COLO829 (cell line): ENCODE results near the gene GLTPD2.

Source experiments
- DNase-seq: peaks from one replicate; pipeline ENCODE4 v3.0.0; 2012; ENCODE audit warnings: low spot score

Gene GLTPD2

GRCh38 chr17:4788807-4789700, at the start of gene GLTPD2:
Gene GLTPD2 (plus strand): TSS chr17:4788964. CDS start chr17:4789012, 48 bp downstream.
- DNase-seq = no peak

GRCh38 chr17:4739122-4740024, 49.4 kb upstream of the GLTPD2 start, which contains the start of the genes CXCL16 and ZMYND15:
Gene CXCL16 (minus strand): TSS chr17:4739928. CDS start chr17:4739339, 589 bp downstream.
Gene ZMYND15 (plus strand): TSS chr17:4739833. CDS start chr17:4740549, 716 bp downstream.
- DNase-seq = peak; percentile 27

GRCh38 chr17:4740025-4740351, 48.8 kb upstream of the GLTPD2 start:
- no peak for DNase-seq

- DNase-seq = no peak
These were observed 48.2 kb upstream of the GLTPD2 start for GRCh38 chr17:4740584-4740983.

GRCh38 chr17:4741544-4741943, 47.2 kb upstream of the GLTPD2 start:
- no peak for DNase-seq

- no peak for DNase-seq
These were observed 46.6 kb upstream of the GLTPD2 start for GRCh38 chr17:4742133-4742532.

- no peak for DNase-seq
These were observed 46.1 kb upstream of the GLTPD2 start for GRCh38 chr17:4742629-4743028.

GRCh38 chr17:4743216-4743615, 45.5 kb upstream of the GLTPD2 start:
- no peak for DNase-seq

GRCh38 chr17:4743898-4744297, 44.9 kb upstream of the GLTPD2 start:
- no peak for DNase-seq

GRCh38 chr17:4744999-4745969, 43.5 kb upstream of the GLTPD2 start:
- no peak for DNase-seq

GRCh38 chr17:4747847-4748246, 40.9 kb upstream of the GLTPD2 start:
- DNase-seq = no peak

- DNase-seq = peak; percentile 34
These were observed 40.1 kb upstream of the GLTPD2 start for GRCh38 chr17:4748686-4749085.

- DNase-seq = no peak
These were observed 38.2 kb upstream of the GLTPD2 start for GRCh38 chr17:4750606-4751005.

- DNase-seq = no peak
These were observed 36.8 kb upstream of the GLTPD2 start for GRCh38 chr17:4751932-4752331.

GRCh38 chr17:4753392-4753791, 35.4 kb upstream of the GLTPD2 start:
- DNase-seq = no peak

- DNase-seq = no peak
These were observed 29.0 kb upstream of the GLTPD2 start for GRCh38 chr17:4759776-4760236.

- DNase-seq = no peak
These were observed 24.2 kb upstream of the GLTPD2 start for GRCh38 chr17:4764595-4764994.

GRCh38 chr17:4766201-4766600, 22.6 kb upstream of the GLTPD2 start:
- no peak for DNase-seq

GRCh38 chr17:4766723-4767122, 22.0 kb upstream of the GLTPD2 start:
- no peak for DNase-seq

- DNase-seq = no peak
These were observed 20.5 kb upstream of the GLTPD2 start for GRCh38 chr17:4768298-4768697.

GRCh38 chr17:4769628-4770027, 19.1 kb upstream of the GLTPD2 start:
- no peak for DNase-seq
